Epithelial cell of umbilical artery (primary cell): ENCODE data around the gene BRD8. TPM values are rescaled to one million over a fixed set of nuclear protein-coding genes. Genes with fewer than 3 reads are reported as not detected.

Source experiments
- total RNA-seq: library from RNA; depleted of rRNA; stranded (reverse); fragments of >200 nt; gene quantifications from 2 replicates; pipeline ENCODE4 v1.2.3, GENCODE V29; 2014

BRD8 gene
- total RNA-seq = 19.2 and 43.6 TPM in 2 replicates

GRCh38 chr5:138178516-138179276 lies at the start of gene BRD8, which contains the start of gene KIF20A:
TSS of gene BRD8 (minus strand) at chr5:138178630. CDS start at chr5:138178614, 16 bp downstream.
TSS of gene KIF20A (plus strand) at chr5:138179112. CDS start at chr5:138179681, 569 bp downstream.

GRCh38 chr5:138213161-138214029 lies 35.0 kb upstream of the BRD8 start, which contains the start of gene CDC23:
TSS of gene CDC23 (minus strand) at chr5:138213323. CDS start at chr5:138213312, 11 bp downstream.

GRCh38 chr5:138138949-138139780 lies 39.3 kb downstream of the BRD8 start, which contains the start of gene NME5:
TSS of gene NME5 (minus strand) at chr5:138139428. CDS start at chr5:138138780, 648 bp downstream.

Other genes starting within 250 kb of the BRD8 start
- gene FAM13B, start 145.6 kb downstream of the BRD8 start, total RNA-seq = 12.7 and 20.4 TPM in 2 replicates
- gene WNT8A, start 94.6 kb downstream of the BRD8 start, total RNA-seq = not detected in 2 replicates
- 0.65 and 1.1 TPM in 2 replicates for gene NME5, start 39.2 kb downstream of the BRD8 start, total RNA-seq
- 52.6 and 77.2 TPM in 2 replicates for gene KIF20A, start 482 bp upstream of the BRD8 start, total RNA-seq
- 31.5 and 40.1 TPM in 2 replicates for gene CDC23, start 34.7 kb upstream of the BRD8 start, total RNA-seq
- not detected in 2 replicates for gene GFRA3, start 96.0 kb upstream of the BRD8 start, total RNA-seq
- gene CDC25C, start 153.2 kb upstream of the BRD8 start, total RNA-seq = 9.0 and 9.4 TPM in 2 replicates
- gene FAM53C, start 159.6 kb upstream of the BRD8 start, total RNA-seq = 28.6 and 31.5 TPM in 2 replicates
- gene KDM3B, start 174.1 kb upstream of the BRD8 start, total RNA-seq = 37.4 and 43.6 TPM in 2 replicates